Colonic mucosa (tissue), 4 donors: ENCODE data around the gene TBL1Y. TPM values are rescaled to one million over a fixed set of nuclear protein-coding genes. Genes with fewer than 3 reads are reported as not detected.

Experiments
- DNase-seq: peaks from one replicate; pipeline ENCODE4 v3.0.0-alpha.2; 2020
- H3K27ac ChIP-seq: fragments of 200-600 bp; one replicate; pipeline ENCODE4 v1.8.0; 2021
- H3K27me3 ChIP-seq: fragments of 200-600 bp; one replicate; pipeline ENCODE4 v1.8.0; 2021
- H3K36me3 ChIP-seq: fragments of 200-600 bp; one replicate; pipeline ENCODE4 v1.8.0; 2021
- H3K4me1 ChIP-seq: fragments of 200-600 bp; one replicate; pipeline ENCODE4 v1.8.0; 2021; ENCODE audit warnings: mild to moderate bottlenecking
- H3K4me3 ChIP-seq: fragments of 200-600 bp; one replicate; pipeline ENCODE4 v1.8.0; 2021
- H3K9ac ChIP-seq, 2 donors: one replicate each; pipeline ENCODE4 v1.7.0; 2013; ENCODE audit warnings: control low read depth in 2 of 2, low read depth in 2 of 2, low read length in 2 of 2
- H3K9me3 ChIP-seq: fragments of 200-600 bp; one replicate; pipeline ENCODE4 v1.8.0; 2021
- CTCF ChIP-seq: fragments of 200-600 bp; IDR thresholded peaks from one replicate; pipeline ENCODE4 v1.8.0; 2022; ENCODE audit warnings: antibody characterized with exemption, mild to moderate bottlenecking
- intact Hi-C: fragments of 100-400 bp; cut with DNase I; formaldehyde crosslinking; loops from one replicate; pipeline ENCODE4 v1.14.1; 2022
- total RNA-seq, 2 donors: library from RNA; stranded (reverse); fragmentation: NEBNext Ultra II Directional in 1 of 2; extraction: Animal tissue kit (Norgen Biotek cat#: 25700) in 1 of 2; gene quantifications; one replicate each; pipeline ENCODE4 v1.2.1, GENCODE V29; 2021
- donor health status: healthy.
- donor health status: DM: no; HTN: no; CAD: no.
- donor health status: DM: no; HTN: no; CAD: no.

TBL1Y gene
- total RNA-seq, 2 donors from 2014 or later = not detected

DNA sequence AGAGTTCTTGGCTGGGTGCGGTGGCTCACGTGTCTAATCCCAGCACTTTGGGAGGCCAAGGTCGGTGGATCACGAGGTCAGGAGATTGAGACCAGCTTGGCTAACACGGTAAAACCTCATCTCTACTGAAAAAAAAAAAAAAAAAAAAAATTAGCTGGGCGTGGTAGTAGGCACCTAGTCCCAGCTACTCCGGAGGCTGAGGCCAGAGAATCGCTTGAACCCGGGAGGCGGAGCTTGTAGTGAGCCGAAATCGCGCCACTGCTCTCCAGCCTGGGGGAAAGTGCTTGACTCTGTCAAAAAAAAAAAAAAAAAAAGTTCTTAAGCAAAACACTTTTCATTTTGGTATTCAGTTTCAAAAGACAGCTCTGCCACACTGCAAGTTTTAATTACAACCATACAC, 37.9 kb downstream of the TBL1Y start:
- TF ChIP-seq CTCF = no peak
- Histone ChIP-seq H3K4me1 (no peaks in the 10 kb centered on the region), H3K36me3 (no peaks in the 10 kb centered on the region), H3K9ac (no peak overlapping the region), H3K9me3 (no peaks in the 10 kb centered on the region), H3K27me3 (no peaks in the 10 kb centered on the region), H3K27ac (no peak overlapping the region), H3K4me3 (no peak overlapping the region)
- no peak for DNase-seq
- intact Hi-C loops = no loop called here

DNA sequence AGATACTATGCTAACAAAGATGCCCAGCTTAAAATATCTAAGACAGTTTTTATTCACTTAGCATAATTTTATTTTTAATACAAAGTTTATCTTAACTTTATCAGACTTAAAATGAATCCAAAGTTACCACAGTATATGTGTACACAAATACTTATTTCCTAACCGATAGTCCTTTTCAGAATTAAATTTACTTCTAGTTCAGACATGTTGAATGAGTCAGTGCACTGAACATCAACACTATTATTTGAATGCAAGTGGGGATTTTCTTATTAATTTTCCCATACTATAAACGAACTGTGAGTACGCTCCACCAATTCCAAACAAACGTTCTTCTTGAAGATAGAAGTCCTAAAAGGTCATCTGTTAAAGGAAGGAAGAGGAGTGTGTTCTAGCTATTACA, 39.5 kb downstream of the TBL1Y start:
- no peaks in the 10 kb centered on the region for H3K9me3 ChIP-seq
- no peaks in the 10 kb centered on the region for H3K4me1 ChIP-seq
- no peak for DNase-seq
- no peaks in the 10 kb centered on the region for H3K27me3 ChIP-seq
- H3K36me3 ChIP-seq = no peaks in the 10 kb centered on the region
- no peak overlapping the region for H3K27ac ChIP-seq
- no peak overlapping the region for H3K4me3 ChIP-seq
- H3K9ac ChIP-seq = no peak overlapping the region
- no peak for TF ChIP-seq CTCF
- intact Hi-C loops = no loop called here

DNA sequence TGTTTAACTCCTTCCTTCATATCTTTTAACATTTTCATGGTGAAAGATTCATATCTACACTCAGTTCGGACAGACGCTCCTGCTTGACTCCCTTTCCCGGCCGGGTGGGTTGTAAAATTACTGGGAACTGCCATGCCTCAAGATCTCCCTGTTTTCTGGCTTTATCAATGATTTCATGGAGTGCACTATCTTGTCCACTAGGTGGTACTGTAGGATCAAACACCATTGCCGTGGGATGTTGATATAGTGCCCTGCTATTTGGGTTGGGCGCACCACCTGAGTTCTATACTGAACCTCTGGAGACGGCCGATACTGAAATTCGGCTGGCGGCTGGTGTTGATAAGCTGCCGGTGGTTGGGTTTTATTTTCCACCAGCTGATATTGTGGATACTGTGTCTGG, 54.2 kb downstream of the TBL1Y start:
- no peaks in the 10 kb centered on the region for H3K4me1 ChIP-seq
- no peak overlapping the region for H3K9ac ChIP-seq
- no peak overlapping the region for H3K4me3 ChIP-seq
- no peaks in the 10 kb centered on the region for H3K27me3 ChIP-seq
- intact Hi-C loops = no loop called here
- H3K9me3 ChIP-seq = no peaks in the 10 kb centered on the region
- H3K36me3 ChIP-seq = no peaks in the 10 kb centered on the region
- no peak overlapping the region for H3K27ac ChIP-seq
- no peak for TF ChIP-seq CTCF
- no peak for DNase-seq

DNA sequence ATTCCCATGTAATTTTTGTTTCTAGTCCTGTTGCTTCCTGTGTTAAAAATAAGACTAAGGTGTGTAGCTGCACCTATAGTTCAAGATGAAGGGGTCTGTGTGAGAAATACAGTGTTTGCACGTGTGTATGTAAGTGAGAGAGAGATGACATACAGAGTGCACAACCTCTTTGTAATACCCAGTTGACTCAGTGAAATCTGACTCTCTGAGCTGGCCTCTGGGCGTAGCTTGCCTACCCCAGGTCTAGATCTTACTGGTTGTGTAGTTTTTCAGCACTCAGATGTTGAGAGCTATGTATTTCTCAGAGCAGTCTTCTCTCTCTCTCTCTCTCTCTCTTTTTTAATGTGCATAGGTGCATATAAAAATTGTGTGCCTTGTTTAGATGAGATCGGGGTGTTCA, 56.0 kb downstream of the TBL1Y start:
- no peaks in the 10 kb centered on the region for H3K4me1 ChIP-seq

GRCh38 chrY:6967736-6968135, 57.2 kb downstream of the TBL1Y start:
- TF ChIP-seq CTCF = no peak

More for the DNA sequence above, 56.0 kb downstream of the TBL1Y start:
- no peaks in the 10 kb centered on the region for H3K9me3 ChIP-seq
- intact Hi-C loops = no loop called here
- no peaks in the 10 kb centered on the region for H3K36me3 ChIP-seq
- H3K4me3 ChIP-seq = no peak overlapping the region
- no peak for TF ChIP-seq CTCF
- H3K27ac ChIP-seq = no peak overlapping the region
- H3K9ac ChIP-seq = no peak overlapping the region
- DNase-seq = no peak
- H3K27me3 ChIP-seq = no peaks in the 10 kb centered on the region

DNA sequence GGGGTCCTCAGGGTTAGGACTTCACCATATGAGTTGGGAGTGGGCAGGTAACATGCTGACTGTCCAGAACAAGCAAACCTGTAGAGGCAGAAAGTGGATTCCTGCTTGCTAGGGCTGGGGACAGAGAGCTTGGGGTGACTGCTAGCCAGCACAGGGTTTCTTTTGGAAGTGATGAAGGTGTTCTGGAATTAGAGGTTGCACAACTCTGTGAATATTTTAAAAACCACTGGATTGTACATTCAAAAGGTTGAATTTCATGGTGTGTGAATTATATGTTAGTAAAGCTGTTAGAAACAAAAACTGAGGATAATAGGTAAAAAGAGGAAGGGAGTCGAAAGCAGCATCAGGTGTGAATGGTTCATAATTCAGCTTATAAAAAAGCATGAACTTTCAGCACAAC, 57.7 kb downstream of the TBL1Y start:
- Histone ChIP-seq H3K9ac (no peak overlapping the region), H3K36me3 (no peaks in the 10 kb centered on the region), H3K27me3 (no peaks in the 10 kb centered on the region), H3K4me1 (no peaks in the 10 kb centered on the region), H3K27ac (no peak overlapping the region), H3K4me3 (no peak overlapping the region), H3K9me3 (no peaks in the 10 kb centered on the region)
- intact Hi-C loops = no loop called here
- no peak for DNase-seq
- TF ChIP-seq CTCF = no peak

More at GRCh38 chrY:6967736-6968135, 57.2 kb downstream of the TBL1Y start:
- no peak overlapping the region for H3K9ac ChIP-seq
- no peaks in the 10 kb centered on the region for H3K9me3 ChIP-seq
- H3K36me3 ChIP-seq = no peaks in the 10 kb centered on the region
- H3K27me3 ChIP-seq = no peaks in the 10 kb centered on the region
- H3K4me3 ChIP-seq = no peak overlapping the region
- intact Hi-C loops = no loop called here
- H3K27ac ChIP-seq = no peak overlapping the region
- DNase-seq = no peak
- H3K4me1 ChIP-seq = no peaks in the 10 kb centered on the region
